ENCODE results near the gene SYNE2.
"Not testable (repeated sequence)": the region's sequence is repeated elsewhere in the genome, so short reads cannot be mapped to it uniquely, and the experiment has no call there.

The SYNE2 gene

DNA sequence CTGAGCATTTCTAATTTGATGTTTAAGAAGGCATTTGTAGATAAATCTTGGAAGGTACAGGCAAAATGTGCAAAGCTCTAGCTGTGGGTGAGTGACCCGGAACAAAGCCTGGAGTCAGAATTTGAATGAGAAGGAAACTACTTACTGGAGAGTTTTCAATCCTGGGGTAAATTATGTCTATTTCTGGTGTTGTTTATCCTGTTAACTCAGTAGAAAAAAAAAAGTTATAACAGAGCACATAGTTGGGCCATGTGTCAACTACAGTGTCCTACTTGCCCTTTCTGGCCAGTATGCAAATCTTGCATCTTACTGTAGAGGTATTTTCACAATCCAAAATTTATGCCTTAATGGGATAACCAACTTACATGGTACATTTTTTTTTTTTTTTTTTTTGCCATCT, 182.3 kb downstream of the SYNE2 start:
- Histone ChIP-seq H3K27ac (ENCODE audit: low read depth, low read length) (no peak overlapping the region), H3K4me1 (ENCODE audit: control insufficient read depth in 1 of 2, insufficient read depth in 2 of 2, low read length in 2 of 2) (no peaks in the 10 kb centered on the region), H3K4me3 (ENCODE audit: low read depth in 1 of 2, low read length in 2 of 2) (no peak overlapping the region), H3K36me3 (ENCODE audit: control insufficient read depth in 1 of 2, insufficient read depth in 2 of 2, low read length in 2 of 2) (peaks cover 5 to 10% of the 10 kb centered on the region in 2 donors), H3K27me3 (ENCODE audit: control insufficient read depth in 1 of 2, insufficient read depth in 2 of 2, low read length in 2 of 2) (no peaks in the 10 kb centered on the region), H3K9ac (ENCODE audit: low read depth in 1 of 2, low read length in 2 of 2) (no peak overlapping the region), H3K9me3 (ENCODE audit: control insufficient read depth in 1 of 2, low read length in 2 of 2) (no peaks in the 10 kb centered on the region)

DNA sequence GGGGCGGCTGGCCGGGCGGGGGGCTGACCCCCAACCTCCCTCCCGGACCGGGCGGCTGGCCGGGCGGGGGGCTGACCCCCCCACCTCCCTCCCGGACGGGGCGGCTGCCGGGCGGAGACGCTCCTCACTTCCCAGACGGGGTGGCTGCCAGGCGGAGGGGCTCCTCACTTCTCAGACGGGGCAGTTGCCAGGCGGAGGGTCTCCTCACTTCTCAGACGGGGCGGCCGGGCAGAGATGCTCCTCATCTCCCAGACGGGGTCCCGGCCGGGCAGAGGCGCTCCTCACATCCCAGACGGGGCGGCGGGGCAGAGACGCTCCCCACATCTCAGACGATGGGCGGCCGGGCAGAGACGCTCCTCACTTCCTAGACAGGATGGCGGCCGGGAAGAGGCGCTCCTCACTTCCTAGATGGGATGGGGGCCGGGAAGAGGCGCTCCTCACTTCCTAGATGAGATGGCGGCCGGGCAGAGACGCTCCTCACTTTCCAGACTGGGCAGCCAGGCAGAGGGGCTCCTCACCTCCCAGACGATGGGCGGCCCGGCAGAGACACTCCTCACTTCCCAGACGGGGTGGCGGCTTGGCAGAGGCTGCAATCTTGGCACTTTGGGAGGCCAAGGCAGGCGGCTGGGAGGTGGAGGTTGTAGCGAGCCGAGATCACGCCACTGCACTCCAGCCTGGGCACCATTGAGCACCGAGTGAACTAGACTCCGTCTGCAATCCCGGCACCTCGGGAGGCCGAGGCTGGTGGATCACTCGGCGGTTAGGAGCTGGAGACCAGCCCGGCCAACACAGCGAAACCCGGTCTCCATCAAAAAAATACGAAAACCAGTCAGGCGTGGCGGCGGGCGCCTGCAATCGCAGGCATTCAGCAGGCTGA, 185.3 kb downstream of the SYNE2 start:
- H3K27me3 ChIP-seq (ENCODE audit: control insufficient read depth in 1 of 2, insufficient read depth in 2 of 2, low read length in 2 of 2); H3K36me3 ChIP-seq (ENCODE audit: control insufficient read depth in 1 of 2, insufficient read depth in 2 of 2, low read length in 2 of 2); H3K4me1 ChIP-seq (ENCODE audit: control insufficient read depth in 1 of 2, insufficient read depth in 2 of 2, low read length in 2 of 2); H3K9ac ChIP-seq (ENCODE audit: low read depth in 1 of 2, low read length in 2 of 2); H3K9me3 ChIP-seq (ENCODE audit: control insufficient read depth in 1 of 2, low read length in 2 of 2); H3K27ac ChIP-seq (ENCODE audit: low read depth, low read length); H3K4me3 ChIP-seq (ENCODE audit: low read depth in 1 of 2, low read length in 2 of 2): not testable (repeated sequence)

DNA sequence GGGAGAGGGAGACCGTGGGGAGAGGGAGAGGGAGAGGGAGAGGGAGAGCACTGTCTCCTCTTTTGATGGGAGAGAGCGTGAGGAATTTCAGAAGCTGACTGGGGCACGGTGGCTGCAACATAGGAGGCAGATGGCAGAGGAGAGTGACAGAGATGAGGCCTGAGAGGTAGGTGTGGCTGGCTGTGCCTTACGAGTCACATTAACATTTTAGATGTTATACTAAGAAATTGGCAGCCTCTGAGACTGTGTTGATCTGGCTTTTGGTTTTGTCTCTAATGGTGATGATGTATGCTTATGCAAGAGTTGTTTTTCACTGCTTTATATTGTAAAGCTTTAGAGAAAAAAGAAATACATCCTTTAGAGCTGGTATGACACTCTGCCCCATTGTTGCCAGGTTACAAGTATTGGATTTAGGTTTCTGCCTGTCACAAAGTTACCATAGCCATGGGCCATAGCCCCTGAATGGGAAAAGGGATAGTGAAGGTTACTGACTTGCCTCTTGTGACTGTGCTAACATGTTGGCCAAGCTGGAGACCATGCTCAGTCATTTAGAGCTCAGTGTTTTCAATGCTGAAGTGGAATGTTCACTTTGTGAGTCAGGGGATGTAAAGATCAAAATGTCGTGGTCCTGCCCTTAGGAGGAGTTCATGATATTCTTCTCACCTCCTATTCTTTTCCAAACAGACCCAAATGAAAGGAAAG, 186.2 kb downstream of the SYNE2 start:
- Histone ChIP-seq H3K27ac (ENCODE audit: low read depth, low read length) (no peak overlapping the region), H3K4me3 (ENCODE audit: low read depth in 1 of 2, low read length in 2 of 2) (no peak overlapping the region), H3K9me3 (ENCODE audit: control insufficient read depth in 1 of 2, low read length in 2 of 2) (peaks cover 0 to 3% of the 10 kb centered on the region in 2 donors), H3K27me3 (ENCODE audit: control insufficient read depth in 1 of 2, insufficient read depth in 2 of 2, low read length in 2 of 2) (no peaks in the 10 kb centered on the region), H3K4me1 (ENCODE audit: control insufficient read depth in 1 of 2, insufficient read depth in 2 of 2, low read length in 2 of 2) (no peaks in the 10 kb centered on the region), H3K36me3 (ENCODE audit: control insufficient read depth in 1 of 2, insufficient read depth in 2 of 2, low read length in 2 of 2) (no peaks in the 10 kb centered on the region), H3K9ac (ENCODE audit: low read depth in 1 of 2, low read length in 2 of 2) (no peak overlapping the region)

DNA sequence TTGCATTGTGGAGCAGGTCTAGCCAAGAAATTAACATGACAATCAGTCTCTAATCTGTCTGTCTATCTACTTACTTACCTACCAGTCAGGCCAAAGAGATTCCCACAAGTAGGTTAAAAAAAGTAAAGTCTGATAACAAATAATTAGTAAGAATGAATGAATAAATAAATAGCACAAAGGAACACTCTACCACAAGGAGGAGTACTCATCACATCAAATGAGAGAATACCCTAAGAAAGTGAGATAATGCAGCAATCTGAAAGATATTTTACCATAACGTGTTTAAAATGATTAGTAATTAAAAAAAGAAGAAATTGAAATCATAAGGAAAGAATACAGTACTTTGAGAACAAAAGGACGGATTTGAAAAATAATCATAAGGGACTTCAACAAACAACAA, 187.2 kb downstream of the SYNE2 start:
- Histone ChIP-seq H3K27ac (ENCODE audit: low read depth, low read length) (no peak overlapping the region), H3K27me3 (ENCODE audit: control insufficient read depth in 1 of 2, insufficient read depth in 2 of 2, low read length in 2 of 2) (no peaks in the 10 kb centered on the region), H3K9me3 (ENCODE audit: control insufficient read depth in 1 of 2, low read length in 2 of 2) (peaks cover 0 to 3% of the 10 kb centered on the region in 2 donors), H3K4me3 (ENCODE audit: low read depth in 1 of 2, low read length in 2 of 2) (no peak overlapping the region), H3K36me3 (ENCODE audit: control insufficient read depth in 1 of 2, insufficient read depth in 2 of 2, low read length in 2 of 2) (no peaks in the 10 kb centered on the region), H3K9ac (ENCODE audit: low read depth in 1 of 2, low read length in 2 of 2) (no peak overlapping the region), H3K4me1 (ENCODE audit: control insufficient read depth in 1 of 2, insufficient read depth in 2 of 2, low read length in 2 of 2) (no peaks in the 10 kb centered on the region)

DNA sequence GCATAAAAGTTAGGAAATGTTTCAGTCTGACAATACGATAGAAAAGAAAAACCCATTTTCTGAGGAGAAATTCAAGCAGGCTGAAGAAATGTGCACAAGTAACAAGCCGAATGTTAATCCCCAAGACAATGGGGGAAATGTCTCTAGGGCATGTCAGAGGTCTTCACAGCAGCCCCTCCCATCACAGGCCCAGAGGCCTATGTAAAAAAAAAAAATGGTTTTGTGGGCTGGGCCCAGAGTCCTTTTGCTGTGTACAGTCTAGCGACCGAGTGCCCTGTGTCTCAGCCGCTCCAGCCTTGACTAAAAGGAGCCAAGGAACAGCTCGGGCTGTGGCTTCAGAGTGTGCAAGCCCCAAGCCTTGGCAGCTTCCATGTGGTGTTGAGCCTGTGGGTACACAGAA, 190.5 kb downstream of the SYNE2 start:
- H3K9ac ChIP-seq (ENCODE audit: low read depth in 1 of 2, low read length in 2 of 2); H3K9me3 ChIP-seq (ENCODE audit: control insufficient read depth in 1 of 2, low read length in 2 of 2); H3K4me3 ChIP-seq (ENCODE audit: low read depth in 1 of 2, low read length in 2 of 2); H3K4me1 ChIP-seq (ENCODE audit: control insufficient read depth in 1 of 2, insufficient read depth in 2 of 2, low read length in 2 of 2); H3K27ac ChIP-seq (ENCODE audit: low read depth, low read length); H3K27me3 ChIP-seq (ENCODE audit: control insufficient read depth in 1 of 2, insufficient read depth in 2 of 2, low read length in 2 of 2); H3K36me3 ChIP-seq (ENCODE audit: control insufficient read depth in 1 of 2, insufficient read depth in 2 of 2, low read length in 2 of 2): not testable (repeated sequence)

DNA sequence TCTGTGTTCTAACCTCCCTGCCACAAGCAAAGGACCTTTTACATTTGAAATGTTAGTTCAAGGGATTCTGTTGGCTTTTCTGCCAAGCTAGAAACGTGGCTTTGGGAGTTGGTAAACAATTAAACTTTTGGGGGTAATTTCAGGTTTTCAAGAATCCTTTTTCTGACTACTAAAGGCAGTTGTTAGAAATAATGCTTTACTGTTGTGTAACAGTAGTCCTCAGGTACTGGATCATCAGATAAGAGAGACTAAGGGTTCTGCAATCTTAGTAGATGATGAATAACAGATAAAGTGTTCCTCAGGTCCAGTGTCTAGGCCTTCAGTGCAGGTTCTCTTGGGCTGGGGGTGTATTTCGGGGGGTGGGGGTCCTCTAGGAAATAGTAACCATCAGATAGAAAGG, 192.3 kb downstream of the SYNE2 start:
- Histone ChIP-seq H3K9me3 (ENCODE audit: control insufficient read depth in 1 of 2, low read length in 2 of 2) (peaks cover 0 to 3% of the 10 kb centered on the region in 2 donors), H3K9ac (ENCODE audit: low read depth in 1 of 2, low read length in 2 of 2) (no peak overlapping the region), H3K4me1 (ENCODE audit: control insufficient read depth in 1 of 2, insufficient read depth in 2 of 2, low read length in 2 of 2) (no peaks in the 10 kb centered on the region), H3K27me3 (ENCODE audit: control insufficient read depth in 1 of 2, insufficient read depth in 2 of 2, low read length in 2 of 2) (no peaks in the 10 kb centered on the region), H3K4me3 (ENCODE audit: low read depth in 1 of 2, low read length in 2 of 2) (no peak overlapping the region), H3K36me3 (ENCODE audit: control insufficient read depth in 1 of 2, insufficient read depth in 2 of 2, low read length in 2 of 2) (peaks cover 0 to 7% of the 10 kb centered on the region in 2 donors), H3K27ac (ENCODE audit: low read depth, low read length) (no peak overlapping the region)

DNA sequence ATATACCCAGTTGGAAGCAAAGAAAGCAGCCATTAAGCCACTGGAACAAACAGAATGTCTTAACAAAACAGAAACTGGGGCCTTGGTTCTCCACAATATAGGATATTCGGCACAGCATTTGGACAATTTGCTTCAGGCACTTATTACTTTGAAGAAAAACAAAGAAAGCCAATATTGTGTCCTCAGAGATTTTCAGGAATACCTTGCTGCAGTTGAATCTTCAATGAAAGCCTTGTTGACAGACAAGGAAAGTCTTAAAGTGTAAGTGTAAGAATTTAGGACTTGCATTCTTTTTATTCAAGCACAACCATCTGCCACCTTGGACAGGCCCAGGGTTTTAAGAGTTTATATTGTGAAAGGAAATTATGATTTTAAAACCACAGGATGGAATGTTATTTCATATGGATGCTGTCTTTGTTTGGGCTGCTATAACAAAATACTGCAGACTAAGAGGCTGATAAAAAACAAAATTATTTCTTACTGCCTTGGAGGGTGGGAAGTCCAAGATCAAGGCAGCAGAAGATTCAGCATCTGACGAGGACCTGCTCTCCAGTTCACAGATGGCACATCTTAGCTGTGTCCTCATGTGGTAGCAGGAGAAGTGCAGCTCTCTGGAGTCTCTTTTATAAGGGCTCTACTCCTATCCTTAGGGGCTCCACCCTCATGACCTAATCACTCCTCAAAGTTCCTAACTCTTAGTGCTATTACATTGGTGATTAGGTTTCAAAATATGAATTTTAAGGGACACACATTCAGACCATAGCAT, 197.0 kb downstream of the SYNE2 start:
- H3K36me3 ChIP-seq (ENCODE audit: control insufficient read depth in 1 of 2, insufficient read depth in 2 of 2, low read length in 2 of 2), result peaks cover 10 to 18% of the 10 kb centered on the region in 2 donors
- H3K4me3 ChIP-seq (ENCODE audit: low read depth in 1 of 2, low read length in 2 of 2), result no peak overlapping the region
- H3K4me1 ChIP-seq (ENCODE audit: control insufficient read depth in 1 of 2, insufficient read depth in 2 of 2, low read length in 2 of 2), result no peaks in the 10 kb centered on the region
- H3K9ac ChIP-seq (ENCODE audit: low read depth in 1 of 2, low read length in 2 of 2), result no peak overlapping the region
- H3K9me3 ChIP-seq (ENCODE audit: control insufficient read depth in 1 of 2, low read length in 2 of 2), result no peaks in the 10 kb centered on the region
- no peak overlapping the region for H3K27ac ChIP-seq (ENCODE audit: low read depth, low read length)
- no peaks in the 10 kb centered on the region for H3K27me3 ChIP-seq (ENCODE audit: control insufficient read depth in 1 of 2, insufficient read depth in 2 of 2, low read length in 2 of 2)

DNA sequence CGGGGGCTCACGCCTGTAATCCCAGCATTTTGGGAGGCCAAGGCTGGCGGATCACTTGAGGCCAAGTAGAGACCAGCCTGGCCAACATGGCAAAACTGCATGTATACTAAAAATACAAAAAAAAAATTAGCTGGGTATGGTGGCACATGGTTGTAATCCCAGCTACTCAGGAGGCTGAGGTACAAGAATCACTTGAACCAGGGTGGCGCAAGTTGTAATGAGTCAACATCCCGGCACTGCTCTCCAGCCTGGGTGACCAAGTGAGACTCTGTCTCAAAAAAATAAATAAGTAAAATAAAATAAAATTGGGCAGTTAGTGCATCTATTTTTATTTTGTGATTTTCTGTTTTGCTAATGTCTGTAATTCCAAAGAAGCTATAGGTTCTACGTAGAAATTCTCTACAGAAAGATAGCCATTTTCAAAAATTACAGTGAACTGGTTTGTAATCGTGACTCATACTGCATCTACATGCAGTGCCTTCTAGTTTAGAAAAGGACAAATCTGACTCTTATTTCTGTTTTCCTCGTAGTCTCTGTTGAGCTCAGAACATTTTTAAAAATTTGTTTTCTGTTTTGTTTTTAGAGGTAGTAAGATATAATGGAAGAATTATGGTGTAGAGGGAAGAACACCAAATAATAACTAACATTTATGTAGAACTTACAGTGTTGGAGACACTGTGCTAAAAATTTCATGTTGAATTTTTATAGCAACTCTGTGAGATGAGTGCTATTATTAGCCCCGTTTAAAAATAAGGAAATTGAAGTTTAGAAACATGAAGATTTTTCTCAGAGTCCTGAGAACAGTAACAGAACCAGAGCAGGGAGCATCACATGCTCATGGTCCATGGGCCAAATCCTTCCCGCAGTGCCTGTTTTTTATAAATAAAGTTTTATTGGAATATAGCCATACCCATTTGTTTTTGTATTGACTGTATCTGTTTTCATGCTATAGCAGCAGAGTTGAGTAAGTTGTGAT, 201.2 kb downstream of the SYNE2 start:
- Histone ChIP-seq H3K4me1 (ENCODE audit: control insufficient read depth in 1 of 2, insufficient read depth in 2 of 2, low read length in 2 of 2) (no peaks in the 10 kb centered on the region), H3K9me3 (ENCODE audit: control insufficient read depth in 1 of 2, low read length in 2 of 2) (no peaks in the 10 kb centered on the region), H3K36me3 (ENCODE audit: control insufficient read depth in 1 of 2, insufficient read depth in 2 of 2, low read length in 2 of 2) (peaks cover 10 to 11% of the 10 kb centered on the region in 2 donors), H3K27ac (ENCODE audit: low read depth, low read length) (no peak overlapping the region), H3K9ac (ENCODE audit: low read depth in 1 of 2, low read length in 2 of 2) (no peak overlapping the region), H3K27me3 (ENCODE audit: control insufficient read depth in 1 of 2, insufficient read depth in 2 of 2, low read length in 2 of 2) (no peaks in the 10 kb centered on the region), H3K4me3 (ENCODE audit: low read depth in 1 of 2, low read length in 2 of 2) (no peak overlapping the region)

DNA sequence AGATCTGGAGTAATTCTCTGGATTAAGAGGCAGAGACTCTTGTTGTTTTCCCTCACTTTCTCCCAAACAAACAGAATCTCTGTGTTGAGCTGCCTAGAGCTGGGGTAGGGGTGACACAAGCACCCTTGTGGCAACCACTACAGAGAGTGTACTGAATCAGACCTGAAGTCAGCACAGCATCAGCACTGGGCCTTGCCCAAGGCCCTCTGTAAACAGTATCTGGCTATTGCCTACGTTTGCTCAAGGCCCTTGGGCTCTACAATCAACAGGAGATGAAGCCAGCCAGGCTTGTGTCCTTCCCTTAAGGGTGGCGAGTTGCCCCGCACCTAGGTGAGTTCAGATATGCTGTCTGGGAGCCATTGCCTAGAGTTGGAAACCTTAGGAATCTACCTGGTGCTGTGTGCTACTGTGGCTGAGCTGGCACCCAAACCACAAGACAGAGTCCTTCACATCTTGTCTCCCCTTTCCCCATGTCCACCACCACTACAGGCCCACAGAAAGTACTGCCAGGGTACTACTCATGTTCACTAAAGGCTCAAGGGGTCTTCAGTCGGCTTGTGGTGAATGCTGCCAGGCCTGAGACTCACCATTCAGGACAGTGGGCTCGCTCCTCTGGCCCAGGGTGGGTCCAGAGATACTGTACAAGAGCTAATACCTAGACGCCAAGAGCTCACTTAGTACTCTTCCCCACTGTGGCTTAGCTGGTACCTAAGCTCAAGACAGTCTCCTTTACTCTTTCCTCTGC, 206.8 kb downstream of the SYNE2 start:
- Histone ChIP-seq H3K36me3 (ENCODE audit: control insufficient read depth in 1 of 2, insufficient read depth in 2 of 2, low read length in 2 of 2) (peaks cover 3 to 12% of the 10 kb centered on the region in 2 donors), H3K4me3 (ENCODE audit: low read depth in 1 of 2, low read length in 2 of 2) (no peak overlapping the region), H3K27ac (ENCODE audit: low read depth, low read length) (no peak overlapping the region)

More for the DNA sequence above, 206.8 kb downstream of the SYNE2 start:
- Histone ChIP-seq H3K9ac (ENCODE audit: low read depth in 1 of 2, low read length in 2 of 2) (no peak overlapping the region), H3K9me3 (ENCODE audit: control insufficient read depth in 1 of 2, low read length in 2 of 2) (no peaks in the 10 kb centered on the region), H3K27me3 (ENCODE audit: control insufficient read depth in 1 of 2, insufficient read depth in 2 of 2, low read length in 2 of 2) (no peaks in the 10 kb centered on the region), H3K4me1 (ENCODE audit: control insufficient read depth in 1 of 2, insufficient read depth in 2 of 2, low read length in 2 of 2) (no peaks in the 10 kb centered on the region)
